ENCODE measurements around the gene MNS1.

DNA sequence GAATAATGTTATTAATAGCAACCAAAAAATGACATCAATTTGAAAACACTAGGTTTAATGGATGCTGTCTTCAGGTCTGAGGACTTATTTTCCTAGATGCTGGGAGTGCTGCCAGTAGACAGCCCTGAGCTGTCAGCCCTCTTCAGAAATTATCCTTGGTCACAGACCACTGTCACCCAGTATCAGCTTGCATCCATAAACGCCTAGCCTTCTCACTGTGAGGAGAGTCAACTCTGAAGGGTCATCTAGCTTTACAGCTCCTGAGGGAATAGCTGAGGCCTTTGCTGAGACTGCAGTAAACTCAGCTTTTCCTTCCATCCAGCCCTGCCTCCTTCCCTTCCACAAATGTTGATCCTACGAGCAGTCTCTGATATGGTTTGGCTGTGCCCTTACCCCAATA is 19.4 kb upstream of the MNS1 start:
- TF ChIP-seq EZH2 (IDR thresholded peaks at IDR 0.05; ENCODE audit: insufficient read depth, poor library complexity, severe bottlenecking) = no peak
- no peak for TF ChIP-seq EZH2phosphoT487 (IDR thresholded peaks at IDR 0.05; ENCODE audit: insufficient read depth, low read depth)
